ENCODE data around the gene COL19A1.
"Not testable (repeated sequence)": the region's sequence is repeated elsewhere in the genome, so short reads cannot be mapped to it uniquely, and the experiment has no call there.

Gene COL19A1

GRCh38 chr6:69866770-69867638, 648 bp downstream of the COL19A1 start:
- peak; percentile 3 for DNase-seq

GRCh38 chr6:69867639-69867976, 1.3 kb downstream of the COL19A1 start:
- DNase-seq = no peak

- no peak for DNase-seq
Measured at GRCh38 chr6:69868252-69868804, 2.0 kb downstream of the COL19A1 start.

- no peak for DNase-seq
Measured at GRCh38 chr6:69868961-69869360, 2.6 kb downstream of the COL19A1 start.

- DNase-seq = no peak
Measured at GRCh38 chr6:69871107-69871506, 4.8 kb downstream of the COL19A1 start.

GRCh38 chr6:69873291-69873690, 6.9 kb downstream of the COL19A1 start:
- no peak for DNase-seq

GRCh38 chr6:69875715-69876114, 9.4 kb downstream of the COL19A1 start:
- no peak for DNase-seq

- no peak for DNase-seq
Measured at GRCh38 chr6:69878795-69879194, 12.4 kb downstream of the COL19A1 start.

- DNase-seq = no peak
Measured at GRCh38 chr6:69880601-69881000, 14.2 kb downstream of the COL19A1 start.

- no peak for DNase-seq
Measured at GRCh38 chr6:69881322-69882151, 15.2 kb downstream of the COL19A1 start.

- DNase-seq = no peak
Measured at GRCh38 chr6:69883551-69883950, 17.2 kb downstream of the COL19A1 start.

- no peak for DNase-seq
Measured at GRCh38 chr6:69884231-69884630, 17.9 kb downstream of the COL19A1 start.

- DNase-seq = no peak
Measured at GRCh38 chr6:69887026-69887425, 20.7 kb downstream of the COL19A1 start.

GRCh38 chr6:69887714-69888345, 21.5 kb downstream of the COL19A1 start:
- no peak for DNase-seq

- DNase-seq = no peak
Measured at GRCh38 chr6:69888482-69889233, 22.3 kb downstream of the COL19A1 start.

GRCh38 chr6:69889234-69889974, 23.0 kb downstream of the COL19A1 start:
- DNase-seq = not testable (repeated sequence)

- DNase-seq = not testable (repeated sequence)
Measured at GRCh38 chr6:69892561-69892960, 26.2 kb downstream of the COL19A1 start.

- not testable (repeated sequence) for DNase-seq
Measured at GRCh38 chr6:69893266-69893665, 26.9 kb downstream of the COL19A1 start.

GRCh38 chr6:69894578-69895347, 28.4 kb downstream of the COL19A1 start:
- DNase-seq = no peak

- no peak for DNase-seq
Measured at GRCh38 chr6:69895396-69895795, 29.0 kb downstream of the COL19A1 start.

GRCh38 chr6:69900869-69901268, 34.5 kb downstream of the COL19A1 start:
- DNase-seq = no peak
